ENCODE data around the gene GAPDHS.

DNA sequence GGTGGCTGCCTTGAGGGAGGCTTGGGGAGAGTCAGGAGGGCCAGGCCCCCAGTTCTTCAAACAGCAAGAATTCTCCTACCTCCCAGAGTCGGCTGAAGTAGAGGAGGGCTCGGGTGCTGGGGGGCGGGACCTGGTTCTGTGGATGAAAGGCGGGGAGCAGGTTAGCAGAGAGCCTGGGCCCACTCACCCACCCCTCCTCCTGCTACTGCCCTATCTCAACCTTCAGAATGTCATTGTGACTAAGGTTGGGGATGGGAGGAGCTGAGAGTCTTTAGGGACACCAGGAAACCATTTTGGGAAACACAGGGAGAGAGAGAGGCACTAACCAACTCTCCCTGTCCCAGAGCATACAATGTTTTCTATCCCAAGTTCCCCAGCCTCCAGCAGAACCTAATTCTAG lies 30.5 kb upstream of the GAPDHS start:
- no peak for TF ChIP-seq EZH2 (IDR thresholded peaks at IDR 0.05)
- TF ChIP-seq, protein P1, sequence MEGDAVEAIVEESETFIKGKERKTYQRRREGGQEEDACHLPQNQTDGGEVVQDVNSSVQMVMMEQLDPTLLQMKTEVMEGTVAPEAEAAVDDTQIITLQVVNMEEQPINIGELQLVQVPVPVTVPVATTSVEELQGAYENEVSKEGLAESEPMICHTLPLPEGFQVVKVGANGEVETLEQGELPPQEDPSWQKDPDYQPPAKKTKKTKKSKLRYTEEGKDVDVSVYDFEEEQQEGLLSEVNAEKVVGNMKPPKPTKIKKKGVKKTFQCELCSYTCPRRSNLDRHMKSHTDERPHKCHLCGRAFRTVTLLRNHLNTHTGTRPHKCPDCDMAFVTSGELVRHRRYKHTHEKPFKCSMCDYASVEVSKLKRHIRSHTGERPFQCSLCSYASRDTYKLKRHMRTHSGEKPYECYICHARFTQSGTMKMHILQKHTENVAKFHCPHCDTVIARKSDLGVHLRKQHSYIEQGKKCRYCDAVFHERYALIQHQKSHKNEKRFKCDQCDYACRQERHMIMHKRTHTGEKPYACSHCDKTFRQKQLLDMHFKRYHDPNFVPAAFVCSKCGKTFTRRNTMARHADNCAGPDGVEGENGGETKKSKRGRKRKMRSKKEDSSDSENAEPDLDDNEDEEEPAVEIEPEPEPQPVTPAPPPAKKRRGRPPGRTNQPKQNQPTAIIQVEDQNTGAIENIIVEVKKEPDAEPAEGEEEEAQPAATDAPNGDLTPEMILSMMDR (IDR thresholded peaks at IDR 0.05) = no peak
